ENCODE results near the gene GAS6.

GRCh38 chr13:113816946-113817859, 46.7 kb downstream of the GAS6 start:
- TF ChIP-seq CTCF (IDR thresholded peaks at IDR 0.05) (peak; percentile 72), REST (IDR thresholded peaks at IDR 0.05; ENCODE audit: insufficient read depth in 1 of 2, low read depth in 2 of 2, low read length in 1 of 2) (no peak)
